Measurements from ENCODE around the gene SDC4. TPM values are rescaled to one million over a fixed set of nuclear protein-coding genes. Genes with fewer than 3 reads are reported as not detected.

The SDC4 gene
- total and polyA plus RNA-seq, 9 of the 15 experiments (the other 6 are each of a cell fraction or from before 2014, with no cell fraction given), result 2.1 to 10.7 (median 6.3) TPM

GRCh38 chr20:45306431-45306982 lies 41.7 kb downstream of the SDC4 start, which contains the start of gene RBPJL (continued):
- TF ChIP-seq ID3 (CRISPR knock-in tag; IDR thresholded peaks at IDR 0.05) (no peak), ID3 (tag; IDR thresholded peaks at IDR 0.05) (no peak), NRF1 (conservative IDR thresholded peaks at IDR 0.05 in 1 of 2, IDR thresholded peaks at IDR 0.05 in 1 of 2) (peak; percentile 59 to 64), SIRT6 (IDR thresholded peaks at IDR 0.05; ENCODE audit: low read depth, low read length) (no peak), TAF1 (IDR thresholded peaks at IDR 0.05; ENCODE audit: control insufficient read depth, extremely low read depth, insufficient read depth, low read length, severe bottlenecking) (no peak), ZNF212 (CRISPR knock-in tag; IDR thresholded peaks at IDR 0.05) (no peak), THRB (CRISPR knock-in tag; conservative IDR thresholded peaks at IDR 0.05) (no peak), CBX1 (IDR thresholded peaks at IDR 0.05; ENCODE audit: low read depth) (no peak), BCOR (IDR thresholded peaks at IDR 0.05) (no peak), ZNF77 (CRISPR knock-in tag; IDR thresholded peaks at IDR 0.05) (no peak), DACH1 (IDR thresholded peaks at IDR 0.05; ENCODE audit: partially characterized antibody) (no peak)

All from K562 (cell line).